Stimulated activated CD4-positive, alpha-beta T cell treated with anti-CD3 and anti-CD28 coated beads, Interleukin-15, amount 100 ng/mL, for 1 hour (primary cell): ENCODE results near the gene USP28.
"Not testable (repeated sequence)": the region's sequence is repeated elsewhere in the genome, so short reads cannot be mapped to it uniquely, and the experiment has no call there.

ENCODE experiments used
- DNase-seq, 2 donors: peaks; one replicate each; pipeline ENCODE4 v3.0.0-alpha.2; 2020; ENCODE audit warnings: low read depth in 1 of 2, low spot score in 1 of 2

Gene USP28

DNA sequence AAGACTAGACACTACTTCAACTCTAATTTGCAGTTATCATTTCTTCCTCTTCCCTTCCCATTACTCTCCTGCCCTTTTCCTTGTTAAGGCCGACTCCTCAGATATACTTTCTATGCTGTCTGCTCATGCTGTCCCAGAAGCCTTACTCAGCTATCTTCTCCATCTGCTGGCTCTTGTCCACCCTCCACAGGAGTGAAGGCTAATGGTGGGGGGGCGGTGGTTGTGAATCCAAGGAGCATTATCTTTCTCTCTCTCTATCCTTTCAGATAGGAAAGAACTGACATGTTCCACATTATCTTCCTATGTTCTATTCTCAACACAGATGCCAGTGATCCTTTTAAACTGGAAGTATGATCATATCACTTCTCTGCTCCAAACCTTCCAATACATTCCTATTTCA is 37.4 kb downstream of the USP28 start:
- DNase-seq = no peak

DNA sequence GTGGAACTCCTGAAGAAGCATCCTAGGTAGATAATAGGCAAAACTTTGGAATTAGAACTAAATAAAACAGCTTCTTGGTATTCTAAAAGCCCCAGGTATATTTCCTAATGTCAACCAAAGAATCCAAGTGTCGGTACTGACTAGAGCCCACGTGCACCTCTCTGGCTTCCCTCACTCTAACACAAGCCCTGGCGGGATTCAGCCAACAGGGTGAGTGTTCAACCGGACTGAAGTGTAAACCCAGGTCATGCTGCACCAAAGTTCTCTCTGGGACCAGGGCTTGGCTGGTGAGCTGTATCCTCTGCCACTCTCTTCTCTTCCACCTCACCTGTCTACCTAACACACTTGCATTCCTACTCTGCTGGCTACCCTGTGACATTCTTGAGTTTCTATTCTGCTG is 40.1 kb downstream of the USP28 start:
- DNase-seq = no peak

DNA sequence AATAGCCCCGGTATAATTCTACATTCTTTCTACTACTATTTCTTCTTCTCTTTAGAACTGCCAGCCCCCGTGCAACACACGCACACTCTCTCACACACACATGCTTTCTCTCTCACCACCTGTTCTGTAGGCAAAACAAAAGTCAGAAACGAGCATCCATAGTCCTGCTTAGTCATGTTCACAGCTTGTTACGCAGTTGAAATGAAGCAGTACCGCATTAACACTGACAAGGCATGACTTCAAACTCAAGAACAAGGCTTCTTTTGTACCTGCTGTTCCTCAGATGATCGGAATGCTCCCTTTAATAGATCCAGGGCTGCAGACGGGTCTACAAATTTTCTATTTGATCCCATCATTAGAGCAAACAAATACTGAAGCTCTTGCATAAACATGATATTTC is 42.2 kb downstream of the USP28 start:
- DNase-seq = no peak

DNA sequence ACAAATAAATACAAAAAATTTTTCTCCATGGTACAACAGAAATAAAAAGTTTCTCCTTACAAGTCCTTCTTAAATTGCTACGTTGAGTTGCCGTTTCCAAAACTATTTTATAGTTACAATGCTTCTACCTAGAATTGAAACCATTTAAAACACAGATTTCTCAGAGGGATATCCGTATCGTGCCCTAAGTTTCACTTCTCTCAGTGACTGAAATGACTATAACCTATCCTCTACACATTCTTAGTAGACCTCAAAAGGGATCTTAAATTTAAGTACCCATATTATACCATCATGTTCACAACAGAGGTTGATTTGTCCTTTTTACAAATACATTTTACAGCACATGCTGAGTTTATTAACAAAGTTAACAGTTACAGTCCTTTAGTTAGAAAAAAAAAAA is 44.1 kb downstream of the USP28 start:
- no peak for DNase-seq

DNA sequence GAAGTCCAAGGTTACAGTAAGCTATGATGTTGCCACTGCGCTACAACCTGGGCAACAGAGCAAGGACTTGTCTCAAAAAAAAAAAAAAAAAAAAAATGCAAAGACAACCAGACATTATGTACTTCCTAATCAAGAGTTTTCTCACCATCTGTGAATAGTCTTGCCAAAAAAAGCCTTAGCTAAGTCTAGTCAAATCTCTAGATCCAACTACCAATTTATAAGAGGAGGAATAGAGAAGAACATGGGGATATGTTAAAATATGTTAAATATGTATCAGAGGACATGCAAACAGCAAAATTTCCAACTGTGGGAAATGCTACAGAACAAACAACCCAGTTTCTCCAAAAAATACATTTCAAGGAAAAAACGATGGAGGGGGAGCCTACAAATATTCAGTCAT is 45.6 kb downstream of the USP28 start:
- no peak for DNase-seq

DNA sequence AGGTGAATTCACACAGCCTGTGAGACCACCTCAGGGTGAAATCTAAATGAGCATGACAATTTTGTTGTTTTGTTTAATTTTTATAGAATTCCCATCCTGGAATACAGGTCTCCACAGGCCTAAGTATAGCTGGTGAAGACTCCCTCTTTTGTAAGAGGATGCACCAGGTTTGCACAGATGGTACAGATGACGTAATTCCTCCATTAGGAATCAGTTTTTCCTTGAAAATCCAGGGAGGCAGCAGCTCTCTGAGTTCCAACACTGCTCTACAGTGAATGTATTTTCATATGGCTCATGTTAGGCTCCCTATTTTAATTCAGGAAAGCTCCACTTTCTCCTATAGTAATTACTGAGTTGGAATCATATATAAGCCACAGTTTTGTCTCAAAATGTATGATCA is 47.2 kb downstream of the USP28 start:
- DNase-seq = no peak

DNA sequence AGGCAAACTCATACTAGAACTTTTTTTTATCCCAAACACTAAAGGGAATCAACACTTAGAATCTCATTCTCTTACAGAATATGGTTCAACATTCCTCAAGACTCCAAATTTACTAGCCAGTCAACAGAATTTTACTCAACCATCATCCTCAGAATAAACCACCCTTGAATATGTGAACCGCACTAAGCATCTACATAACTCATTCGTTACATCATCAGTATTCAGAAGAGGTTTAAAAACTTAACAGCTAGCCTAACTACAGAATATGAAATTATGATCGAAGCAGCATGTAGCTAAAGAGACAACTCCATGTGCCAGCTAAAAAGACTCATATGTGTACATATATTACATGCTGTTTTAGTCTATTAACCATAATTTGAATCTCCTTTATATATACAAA is 47.9 kb downstream of the USP28 start:
- DNase-seq = no peak

DNA sequence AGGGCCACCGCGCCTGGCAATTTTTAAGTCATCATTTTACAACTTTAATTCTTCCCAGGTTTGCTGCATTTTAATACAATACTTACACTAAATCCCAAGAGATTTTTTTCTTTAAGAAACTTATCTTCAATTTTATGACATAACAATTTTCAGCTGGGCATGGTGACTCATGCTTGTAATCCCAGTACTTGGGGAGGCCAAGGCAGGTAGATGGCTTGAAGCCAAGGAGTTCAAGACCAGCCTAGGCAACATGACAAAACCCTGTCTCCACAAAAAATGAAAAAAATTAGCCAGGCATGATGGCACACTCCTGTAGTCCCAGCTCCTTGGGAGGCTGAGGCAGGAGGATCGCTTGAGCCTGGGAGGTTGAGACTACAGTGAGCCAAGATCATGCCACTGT is 56.9 kb downstream of the USP28 start:
- no peak for DNase-seq

DNA sequence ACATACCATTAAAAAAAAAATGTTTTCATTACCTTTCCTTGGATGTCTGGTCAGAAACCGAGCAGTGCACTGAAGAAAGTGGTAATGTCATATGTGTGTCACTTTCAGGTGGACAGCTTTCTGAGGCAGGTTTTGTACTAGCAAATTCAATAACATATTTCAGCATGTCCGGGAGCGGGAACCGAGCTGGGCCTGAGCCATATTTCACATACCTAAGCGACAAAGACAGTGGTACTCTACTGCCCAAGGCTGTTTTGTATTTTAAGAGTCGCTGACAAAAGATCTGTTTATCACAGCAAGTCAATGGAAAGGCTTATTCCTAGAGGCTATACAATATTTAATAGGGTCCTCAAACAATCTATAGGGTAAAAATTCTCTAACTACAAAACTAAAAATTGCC is 57.7 kb downstream of the USP28 start:
- no peak for DNase-seq

DNA sequence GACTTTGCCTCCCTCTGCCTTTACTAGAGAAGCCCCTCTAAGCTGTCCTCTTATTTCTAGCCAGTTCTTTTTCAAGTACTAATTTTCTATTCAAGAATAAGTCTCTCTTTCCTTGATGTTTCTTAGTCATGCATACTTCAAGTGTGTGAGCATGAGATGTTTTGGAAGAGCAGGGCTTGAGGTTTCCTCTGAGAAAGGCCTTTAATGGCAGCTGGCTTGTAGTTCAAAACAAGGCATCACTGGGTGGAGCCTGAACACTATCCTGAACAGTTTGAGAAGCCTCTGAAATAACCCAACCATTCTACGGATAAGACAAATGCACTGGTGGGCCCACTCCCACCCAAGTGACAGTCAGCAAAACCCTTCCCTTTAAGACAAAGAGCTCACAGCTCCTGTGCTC is 58.2 kb downstream of the USP28 start:
- DNase-seq = no peak

DNA sequence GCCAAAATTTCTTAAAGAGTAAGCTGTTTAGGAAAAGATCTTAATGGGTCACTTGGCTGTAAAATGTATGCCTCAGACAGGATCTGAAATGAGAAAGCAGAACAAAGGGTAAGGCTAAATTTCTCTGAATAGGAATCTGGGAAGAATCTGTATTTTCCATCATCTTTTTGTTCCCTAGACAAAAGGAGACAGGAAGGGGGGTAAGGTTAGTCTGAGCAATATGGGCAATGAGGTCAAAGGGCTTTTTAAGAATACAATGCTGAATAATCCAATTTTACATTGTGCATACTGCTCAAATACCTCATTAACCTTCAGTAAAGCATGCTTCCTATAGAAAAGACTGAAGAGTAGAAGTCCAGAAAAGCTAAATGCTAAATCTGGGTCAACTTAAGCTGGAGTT is 61.2 kb downstream of the USP28 start:
- no peak for DNase-seq

DNA sequence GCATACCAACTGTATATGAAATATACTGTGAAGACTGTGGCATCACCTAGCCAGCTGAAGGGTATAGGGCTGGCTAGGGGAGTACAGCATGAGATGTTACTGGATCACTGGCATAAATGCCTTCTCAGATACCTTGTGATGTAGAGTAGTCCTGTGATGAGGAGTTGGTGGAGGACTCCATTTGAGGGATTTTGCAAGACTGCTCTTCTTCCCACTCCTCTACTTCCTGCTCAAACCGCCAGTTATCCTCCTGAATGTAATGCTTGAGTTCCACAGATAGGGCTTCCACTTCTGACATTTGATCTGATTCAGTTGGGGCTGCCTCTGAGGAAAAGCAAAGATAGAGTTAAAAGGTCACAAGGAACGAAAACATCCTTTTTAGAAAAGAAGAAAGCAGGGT is 66.4 kb downstream of the USP28 start:
- no peak for DNase-seq

DNA sequence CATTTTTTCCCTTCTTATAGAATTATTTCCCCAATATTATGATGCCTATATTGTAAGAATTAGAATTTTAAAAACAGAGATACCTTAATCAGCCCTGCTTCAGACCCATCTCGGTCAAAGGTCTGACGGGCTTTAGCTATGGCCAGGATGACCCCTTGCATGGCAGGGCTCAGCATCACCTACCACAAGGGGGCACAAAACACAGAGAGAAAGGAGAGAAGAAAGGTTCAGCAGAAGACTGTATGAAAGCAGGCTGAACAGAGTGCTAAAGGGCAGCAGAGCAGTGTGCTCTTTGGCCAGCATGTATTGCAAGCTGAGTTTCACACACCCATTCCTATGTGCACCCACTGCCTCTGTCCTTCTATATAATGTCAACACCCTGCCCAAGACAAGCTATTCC is 69.0 kb downstream of the USP28 start:
- DNase-seq = no peak

DNA sequence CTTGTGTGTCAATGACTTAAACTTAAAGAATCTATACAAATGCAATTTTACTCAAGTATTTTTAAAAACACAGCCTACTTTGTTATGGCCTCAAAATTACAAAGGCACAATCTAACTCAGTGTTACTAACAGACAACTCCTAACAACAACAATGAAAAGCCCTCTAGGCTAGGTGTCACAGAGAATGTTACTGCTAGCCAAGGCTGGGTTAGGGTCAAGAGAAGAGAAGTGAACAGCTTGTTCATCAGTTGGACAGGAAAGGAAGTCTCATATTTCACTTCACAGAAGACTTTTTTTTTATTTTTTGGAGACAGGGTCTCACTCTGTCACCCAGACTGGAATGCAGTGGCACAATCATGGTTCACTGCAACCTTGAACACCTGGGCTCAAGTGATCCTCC is 69.7 kb downstream of the USP28 start:
- no peak for DNase-seq

DNA sequence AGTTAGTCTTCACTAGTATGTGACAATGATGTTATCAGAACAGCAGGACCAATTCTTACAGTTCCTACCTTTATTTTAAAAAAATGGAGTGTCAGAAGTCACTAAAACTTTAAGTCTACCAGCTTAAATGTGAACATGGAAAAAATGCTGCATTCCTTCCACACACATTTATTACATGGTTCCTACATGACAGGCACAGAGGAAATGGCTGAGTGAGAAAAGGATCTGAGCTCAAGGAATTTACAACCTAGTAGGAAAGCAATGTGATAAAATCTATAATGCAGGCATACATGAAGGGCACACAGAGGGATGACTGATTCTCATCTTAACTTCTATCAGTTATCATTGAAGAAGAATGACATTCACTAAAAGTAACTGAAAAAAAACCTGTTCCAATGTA is 72.8 kb downstream of the USP28 start:
- no peak for DNase-seq

DNA sequence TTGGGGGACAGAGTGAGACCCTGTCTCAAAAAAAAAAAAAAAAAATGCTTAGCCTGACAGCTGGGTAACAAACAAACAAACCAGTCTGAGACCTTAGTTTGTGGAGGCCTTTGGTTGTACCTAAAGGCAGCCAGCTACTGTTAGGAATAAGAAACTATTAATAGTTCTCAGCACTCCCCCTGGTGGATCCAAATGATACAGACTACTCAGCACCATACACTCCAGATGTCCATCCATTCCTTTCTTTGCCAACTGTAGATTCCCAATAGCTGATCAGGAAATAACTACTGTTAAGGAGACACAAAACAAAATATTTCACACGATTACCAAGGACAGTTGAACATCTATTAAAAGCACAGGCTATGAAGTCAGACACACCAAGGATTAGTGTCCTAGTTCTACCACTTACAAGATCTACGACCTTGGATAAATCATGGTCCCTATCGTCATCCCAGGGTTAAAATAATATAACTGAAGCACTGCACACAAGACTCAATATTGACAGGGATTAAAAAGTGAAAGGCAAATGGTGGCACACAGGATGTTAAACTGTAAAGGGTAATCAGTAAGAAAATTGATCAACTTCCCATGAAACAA is 78.6 kb downstream of the USP28 start:
- DNase-seq = no peak

DNA sequence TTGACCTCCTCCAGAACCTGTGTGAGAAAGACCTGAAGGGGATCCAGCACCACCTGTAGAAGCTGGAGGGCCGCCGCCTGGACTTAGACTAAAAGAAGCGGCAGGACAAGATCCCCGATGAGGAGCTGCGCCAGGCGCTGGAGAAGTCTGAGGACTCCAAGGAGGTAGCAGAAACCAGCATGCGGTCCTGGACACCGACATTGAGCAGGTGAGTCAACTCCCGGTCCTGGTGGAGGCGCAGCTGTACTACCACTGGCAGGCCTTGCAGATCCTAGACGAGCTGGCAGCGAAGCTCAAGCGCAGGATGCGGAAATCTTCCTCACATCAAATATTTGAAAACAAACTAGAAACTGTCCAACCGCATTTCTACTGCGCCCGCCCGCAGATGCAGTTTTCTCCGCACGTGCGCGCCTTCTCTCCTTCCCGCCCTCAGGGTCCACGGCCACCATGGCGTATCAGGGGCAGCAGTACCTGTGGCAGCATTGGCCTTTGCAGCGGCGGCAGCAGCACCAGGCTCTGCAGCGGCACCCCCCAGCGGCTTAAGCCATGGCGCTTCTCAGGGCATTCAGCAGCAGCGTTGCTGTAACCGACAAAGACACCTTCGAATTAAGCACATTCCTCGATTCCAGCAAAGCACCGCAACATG is 85.6 kb downstream of the USP28 start:
- DNase-seq = no peak

DNA sequence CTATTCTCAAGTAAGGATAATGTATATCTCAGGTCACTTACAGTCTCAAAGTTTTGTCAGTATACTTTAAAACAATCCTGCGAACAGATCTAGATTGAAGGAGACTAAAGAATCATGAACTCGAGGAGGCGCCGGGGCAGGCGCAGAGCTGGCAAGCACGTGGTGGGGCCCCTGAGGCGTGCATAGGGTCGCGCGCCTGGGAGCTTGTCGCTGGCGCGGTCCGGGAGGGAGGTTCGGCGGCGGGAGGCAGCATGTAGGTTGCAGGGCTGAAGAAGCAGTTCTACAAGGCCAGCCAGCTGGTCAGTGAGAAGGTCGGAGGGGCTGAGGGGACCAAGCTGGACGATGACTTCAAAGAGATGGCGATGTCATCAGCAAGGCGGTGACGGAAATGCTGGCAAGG is 86.4 kb downstream of the USP28 start:
- not testable (repeated sequence) for DNase-seq

DNA sequence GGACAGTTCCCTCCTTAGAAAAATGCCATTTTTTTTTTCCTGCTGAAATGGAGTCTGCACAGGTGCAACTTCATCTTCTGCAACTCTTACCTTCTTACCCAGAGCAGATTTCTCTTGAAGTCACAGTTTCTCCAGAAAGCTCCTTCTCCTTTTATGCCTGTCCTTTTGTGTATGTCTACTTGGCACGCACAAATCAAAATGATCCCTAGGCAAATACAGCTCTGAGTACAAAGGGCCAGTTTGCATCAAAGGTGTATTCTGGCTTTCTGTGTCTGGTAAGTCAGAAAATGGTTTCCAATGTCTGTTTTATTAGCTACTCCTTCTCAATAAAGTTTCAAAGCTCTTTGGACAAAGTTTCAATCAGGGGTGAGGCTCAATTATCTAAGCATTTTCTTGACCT is 93.2 kb downstream of the USP28 start:
- DNase-seq = no peak

DNA sequence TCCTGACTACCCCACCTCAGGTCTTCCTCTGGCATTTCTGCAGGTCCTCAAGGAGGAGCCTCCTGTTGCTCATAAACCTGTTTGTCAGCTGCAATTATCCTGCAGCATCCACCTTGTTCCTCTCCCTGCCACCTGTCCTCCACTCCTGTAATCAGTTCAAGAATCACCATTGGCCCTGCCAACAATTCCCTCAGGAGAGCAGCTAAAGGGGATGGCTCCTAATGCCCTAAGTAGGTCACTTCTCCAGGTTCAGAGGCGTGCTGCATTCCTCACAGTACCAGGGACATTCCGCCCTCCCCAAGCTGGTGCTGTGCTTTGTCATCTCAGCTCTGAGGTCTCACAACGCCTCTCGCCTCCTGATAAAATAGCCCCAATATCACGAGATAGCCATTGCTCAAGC is 93.7 kb downstream of the USP28 start:
- no peak for DNase-seq

DNA sequence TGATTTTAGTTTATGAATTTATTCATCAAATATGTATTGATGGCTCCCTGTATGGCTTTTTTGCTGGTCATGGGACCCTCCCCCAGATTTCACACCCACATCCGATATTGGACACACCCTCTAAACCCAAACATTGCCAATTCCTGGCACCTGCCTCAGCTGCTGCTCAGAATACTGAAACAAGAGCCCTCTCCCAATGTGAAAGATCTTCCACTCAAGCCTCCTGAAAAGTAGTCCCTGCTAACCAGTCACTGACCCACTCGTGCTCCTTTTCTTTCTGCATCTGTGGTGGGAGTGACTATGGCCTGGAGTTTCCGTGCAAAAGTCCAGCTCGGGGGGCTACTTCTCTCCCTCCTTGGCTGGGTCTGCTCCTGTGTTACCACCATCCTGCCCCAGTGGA is 95.9 kb downstream of the USP28 start, which contains the start of gene CLDN25:
CLDN25 (plus strand) TSS at position 301 of the 400 bp plus-strand sequence; CDS start at position 301, 0 bp downstream.
- DNase-seq = no peak

DNA sequence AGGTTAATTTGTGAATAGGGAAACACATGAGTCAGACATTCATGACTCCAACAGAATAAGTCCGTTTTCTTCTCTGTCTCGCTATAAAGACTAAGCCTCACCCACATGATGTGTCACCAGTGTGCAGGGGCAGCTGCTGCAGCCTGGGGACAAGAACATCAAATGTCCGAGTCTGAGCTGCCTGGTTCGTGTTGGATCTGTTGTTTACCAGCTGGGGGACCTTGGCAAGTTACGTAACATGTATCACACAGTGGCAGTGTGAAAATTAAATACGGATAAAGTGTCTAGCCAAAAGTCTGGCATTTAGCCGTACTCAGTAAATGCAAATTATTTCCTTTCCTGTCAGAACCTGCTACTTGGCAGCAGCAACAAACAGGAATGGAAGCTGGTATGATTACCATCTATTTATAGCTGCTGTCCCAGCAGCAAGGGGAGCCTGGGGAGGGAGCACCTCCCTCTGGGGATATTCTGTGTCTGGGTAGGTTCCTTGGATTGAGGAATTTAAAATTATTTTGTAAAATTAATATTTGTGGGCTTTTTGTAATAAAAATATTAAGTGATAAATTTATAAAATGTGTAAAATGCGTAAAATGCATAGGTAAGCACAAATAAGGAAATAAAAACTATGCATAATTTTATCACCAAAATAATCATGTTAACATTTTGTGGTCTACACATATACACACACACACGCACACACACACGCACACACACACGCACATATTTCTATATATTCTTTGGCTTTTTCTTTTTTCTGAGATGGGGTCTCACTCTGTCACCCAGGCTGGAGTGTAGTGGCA is 97.1 kb downstream of the USP28 start:
- DNase-seq = no peak

DNA sequence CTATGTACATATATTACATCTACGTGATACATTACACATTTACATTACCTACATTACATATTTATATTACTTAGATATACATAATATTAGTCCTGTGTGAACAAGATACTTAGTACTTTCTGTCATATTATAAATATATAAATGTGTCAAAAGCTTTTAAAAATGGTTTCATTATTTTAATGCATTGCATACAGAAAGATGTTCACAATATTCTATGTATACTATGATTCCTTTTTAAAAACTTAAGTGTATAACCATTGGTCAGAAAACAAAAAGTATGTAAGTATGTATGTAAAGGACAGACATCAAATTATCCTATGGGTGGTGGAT is 101.2 kb downstream of the USP28 start:
- no peak for DNase-seq
